Measurements from ENCODE around the gene PGM2L1. TPM values are rescaled to one million over a fixed set of nuclear protein-coding genes. Genes with fewer than 3 reads are reported as not detected.
"Not testable (repeated sequence)": the region's sequence is repeated elsewhere in the genome, so short reads cannot be mapped to it uniquely, and the experiment has no call there.

The PGM2L1 gene
- polyA plus RNA-seq, 3 donors: 3.3 to 3.7 (median 3.6) TPM

DNA sequence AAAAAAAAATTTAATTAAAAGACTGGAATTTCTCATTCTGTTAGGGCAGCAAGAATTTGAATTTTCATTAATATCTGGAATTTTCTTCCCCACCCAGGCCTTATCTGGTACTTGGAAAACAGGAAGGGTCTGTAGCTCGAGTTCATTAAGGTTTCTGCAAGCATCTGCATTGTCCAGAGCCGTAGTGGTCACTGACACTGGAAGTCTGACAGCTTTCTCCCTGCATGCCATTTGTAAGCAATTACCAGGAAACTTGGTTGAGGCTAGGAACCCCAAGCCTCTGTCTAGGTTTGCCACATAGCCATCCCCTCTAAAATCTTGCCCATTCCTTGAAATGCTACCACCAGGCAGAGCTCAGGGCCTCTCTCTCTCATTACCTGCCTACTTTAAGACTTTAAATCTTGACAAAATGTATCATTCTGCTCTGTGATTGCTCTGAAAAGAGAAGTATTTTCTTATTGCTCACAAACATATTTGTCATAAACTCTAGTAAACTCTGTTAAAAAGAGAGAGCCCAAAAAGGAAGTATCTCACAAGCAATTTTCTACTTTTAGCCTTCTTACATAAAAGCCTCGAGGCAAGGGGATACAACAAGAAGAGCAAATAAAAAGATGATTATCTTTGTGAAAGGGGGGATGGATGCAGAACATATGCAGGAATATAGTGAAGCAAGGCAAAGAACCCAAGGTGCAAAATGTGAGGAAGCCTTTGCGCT is 5.5 kb upstream of the PGM2L1 start:
- DNase-seq (ENCODE audit: low read depth in 3 of 3, low spot score in 2 of 3): no peak

DNA sequence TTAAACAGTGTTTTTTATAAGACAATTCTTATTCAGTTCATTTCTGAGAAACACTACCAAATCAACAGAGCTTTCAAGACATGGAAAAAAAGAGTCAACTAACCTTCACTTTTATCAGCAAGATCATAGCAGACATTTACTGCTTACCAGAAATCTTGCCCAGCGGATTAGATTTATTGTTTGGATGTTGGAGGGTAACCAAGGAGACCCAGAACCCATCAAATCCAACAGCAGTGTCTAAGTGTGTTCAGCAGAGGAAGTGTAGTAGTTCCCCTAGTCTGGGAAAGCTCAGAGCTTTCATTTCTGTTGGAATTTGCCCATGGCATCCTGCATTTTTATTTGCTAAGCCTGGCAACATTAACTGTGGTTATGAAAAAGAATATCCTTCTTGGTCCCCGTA is 2.4 kb upstream of the PGM2L1 start:
- no peak for DNase-seq (ENCODE audit: low read depth in 3 of 3, low spot score in 2 of 3)

DNA sequence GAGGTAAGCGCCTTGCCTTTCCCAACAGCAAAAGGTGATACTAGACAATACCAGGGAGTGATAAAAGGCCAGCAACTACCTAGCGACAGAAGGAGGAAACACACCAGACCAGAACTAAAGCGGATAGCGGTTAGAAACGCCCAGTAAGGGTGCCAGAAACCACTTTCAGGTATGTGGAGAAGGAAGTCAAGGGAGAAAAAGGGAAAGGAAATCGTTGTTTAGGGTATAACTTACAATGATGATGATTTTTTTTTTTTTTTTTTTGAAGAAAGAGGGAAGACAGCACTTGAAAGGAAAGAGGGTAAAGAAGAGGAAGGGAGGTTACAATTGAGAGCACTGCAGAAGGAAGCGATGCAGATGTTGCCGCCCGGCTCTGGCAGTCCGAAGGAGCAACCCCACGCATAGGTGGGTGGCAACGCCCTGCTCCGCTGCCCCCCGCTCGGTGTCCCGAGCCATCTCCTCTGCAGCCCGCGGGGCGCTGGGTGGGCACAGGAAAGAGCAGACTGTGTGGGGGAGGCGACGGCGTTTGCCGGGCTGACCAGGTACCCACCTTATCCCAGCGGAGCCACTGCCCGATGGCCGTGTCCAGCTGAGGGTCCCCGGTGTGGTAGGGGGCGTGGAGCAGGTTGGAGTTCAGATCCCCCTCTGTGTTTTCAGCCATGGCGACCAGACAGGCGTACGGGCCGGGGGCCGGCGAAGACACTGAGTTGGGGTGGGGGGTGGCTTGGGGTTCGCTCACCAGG is 561 bp downstream of the PGM2L1 start:
- peak in 1 of 3 donors; percentile 17 for DNase-seq (ENCODE audit: low read depth in 3 of 3, low spot score in 2 of 3)

DNA sequence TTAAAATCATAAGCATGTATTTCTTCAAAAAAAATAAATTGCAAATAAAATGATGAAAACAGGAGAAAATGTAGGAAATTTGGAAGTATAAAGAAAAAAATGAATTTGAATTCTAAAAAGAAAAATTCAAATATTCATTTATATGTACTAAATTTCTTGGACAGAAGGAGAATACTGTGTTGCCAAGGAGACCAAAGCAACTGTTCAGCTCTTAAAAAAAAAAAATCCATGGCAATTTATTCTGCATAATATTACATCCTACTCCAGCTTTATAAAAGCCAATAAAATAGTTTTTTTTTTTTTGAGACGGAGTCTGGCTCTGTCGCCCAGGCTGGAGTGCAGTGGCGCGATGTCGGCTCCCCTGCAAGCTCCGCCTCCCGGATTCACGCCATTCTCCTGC is 6.0 kb downstream of the PGM2L1 start:
- no peak for DNase-seq (ENCODE audit: low read depth in 3 of 3, low spot score in 2 of 3)

DNA sequence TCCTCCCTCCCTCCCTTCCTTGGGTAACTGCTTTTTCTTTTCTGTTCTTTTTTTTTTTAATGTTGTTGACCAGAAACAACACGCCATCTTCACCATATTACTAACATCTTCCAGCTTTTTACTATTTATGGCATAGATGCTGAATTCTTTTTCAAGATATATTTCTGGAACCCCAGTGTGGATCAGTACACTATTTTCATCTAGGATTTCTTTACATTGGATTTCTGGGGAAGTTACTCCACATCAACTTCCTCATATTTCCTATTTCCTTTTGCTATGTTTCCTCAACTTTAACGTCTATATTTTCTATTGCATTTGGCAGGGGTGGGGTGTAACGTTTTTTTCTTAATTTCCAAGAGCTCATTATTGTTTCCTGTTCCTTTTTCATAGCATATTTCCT is 7.0 kb downstream of the PGM2L1 start:
- DNase-seq (ENCODE audit: low read depth in 3 of 3, low spot score in 2 of 3): no peak

DNA sequence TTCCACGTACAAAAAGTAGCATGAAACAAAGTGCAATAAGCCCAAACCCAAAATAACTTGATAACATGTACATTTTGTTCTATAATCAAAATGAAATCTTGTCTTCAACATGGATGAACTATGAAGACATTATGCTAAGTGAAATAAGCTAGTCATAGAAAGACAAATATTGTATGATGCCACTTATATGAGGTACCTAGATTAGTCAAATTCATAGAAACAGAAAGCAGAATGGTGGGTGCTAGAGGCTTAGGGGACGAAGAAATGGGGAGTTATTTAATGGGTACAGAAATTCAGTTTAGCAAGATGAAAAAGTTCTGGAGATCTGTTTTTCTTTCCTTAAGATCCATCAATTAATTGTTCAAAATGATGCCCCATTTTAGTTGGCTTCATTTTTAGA is 7.5 kb downstream of the PGM2L1 start:
- DNase-seq (ENCODE audit: low read depth in 3 of 3, low spot score in 2 of 3): no peak

DNA sequence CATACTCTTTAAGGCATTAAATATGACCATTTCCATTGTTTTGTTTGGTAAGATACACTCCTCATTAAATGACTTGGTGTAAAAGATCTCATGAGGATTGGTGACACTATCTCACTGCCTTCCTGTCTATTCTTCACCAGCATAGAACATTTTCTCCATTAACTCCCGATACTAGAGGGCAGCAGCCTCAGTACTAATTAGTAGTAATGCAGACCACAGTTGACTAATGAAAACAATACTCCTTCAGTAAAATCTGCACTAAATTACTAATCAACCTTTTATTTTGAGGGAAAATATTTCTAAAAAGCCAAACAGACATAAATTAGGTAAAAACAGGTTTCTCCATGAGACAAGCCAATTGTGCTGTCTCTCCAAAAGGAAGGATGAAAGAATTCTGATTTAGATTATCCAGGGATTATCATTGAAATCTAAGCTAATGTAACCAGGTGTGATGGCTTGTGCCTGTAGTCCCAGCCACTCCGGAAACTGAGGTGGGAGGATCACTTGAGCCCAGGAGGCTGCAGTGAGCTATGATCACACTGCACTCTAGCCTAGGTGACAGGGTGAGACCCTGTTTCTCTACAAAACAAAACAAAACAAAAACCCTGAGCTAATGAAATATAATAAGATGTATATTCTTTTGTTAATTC is 9.4 kb downstream of the PGM2L1 start:
- peak in 2 of 3 donors; percentile 36 to 44 for DNase-seq (ENCODE audit: low read depth in 3 of 3, low spot score in 2 of 3)

DNA sequence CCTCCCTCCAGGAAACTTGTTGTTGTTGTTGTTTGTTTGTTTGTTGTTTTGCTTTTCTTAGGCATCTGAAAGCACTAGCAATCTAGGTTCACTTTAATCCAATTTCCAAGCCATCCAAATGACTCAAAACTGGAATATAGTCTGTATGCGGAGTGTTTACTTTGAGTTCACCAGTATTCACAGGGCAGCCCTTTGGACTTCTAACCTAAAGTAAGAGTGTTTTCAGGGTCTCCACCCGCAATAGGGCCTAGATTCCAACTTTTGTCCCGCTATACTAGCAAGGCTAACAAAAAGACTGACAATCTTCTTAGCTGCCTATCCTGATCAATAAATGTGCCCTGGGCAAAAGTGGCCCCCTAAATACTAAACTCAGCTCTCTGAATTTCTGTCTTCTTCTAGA is 13.6 kb downstream of the PGM2L1 start:
- DNase-seq (ENCODE audit: low read depth in 3 of 3, low spot score in 2 of 3): no peak

DNA sequence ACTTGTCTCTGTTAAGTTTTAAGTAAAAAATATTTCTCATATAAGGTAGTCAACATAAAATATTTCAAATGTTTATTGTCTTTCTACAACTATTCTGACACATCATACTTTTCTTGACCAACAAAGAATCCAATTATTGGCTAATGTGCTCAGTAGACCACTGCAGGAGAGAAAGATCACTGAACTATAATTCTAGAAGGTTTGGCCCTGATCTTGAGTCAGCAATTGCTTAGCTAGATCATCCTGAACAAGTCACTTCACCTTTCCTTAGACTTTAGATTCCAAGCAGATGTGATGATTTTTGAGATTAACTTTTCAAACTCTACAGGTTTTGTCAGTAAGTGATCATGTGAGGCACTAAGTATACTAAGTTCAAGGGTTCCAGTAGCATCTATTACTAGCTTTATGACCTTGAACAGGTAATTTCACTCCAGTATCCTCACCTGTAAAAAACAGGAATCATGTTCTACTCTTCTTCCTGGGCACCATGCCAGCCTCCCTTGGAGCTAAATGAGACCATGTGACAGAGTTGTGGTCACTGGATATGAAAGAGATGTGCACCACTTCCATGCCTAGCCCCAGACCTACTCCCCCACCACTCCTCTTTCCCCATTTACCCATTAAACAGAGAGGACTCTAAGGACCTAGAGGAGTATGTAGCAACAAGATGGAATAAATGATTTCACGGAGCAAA is 17.3 kb downstream of the PGM2L1 start:
- no peak for DNase-seq (ENCODE audit: low read depth in 3 of 3, low spot score in 2 of 3)

DNA sequence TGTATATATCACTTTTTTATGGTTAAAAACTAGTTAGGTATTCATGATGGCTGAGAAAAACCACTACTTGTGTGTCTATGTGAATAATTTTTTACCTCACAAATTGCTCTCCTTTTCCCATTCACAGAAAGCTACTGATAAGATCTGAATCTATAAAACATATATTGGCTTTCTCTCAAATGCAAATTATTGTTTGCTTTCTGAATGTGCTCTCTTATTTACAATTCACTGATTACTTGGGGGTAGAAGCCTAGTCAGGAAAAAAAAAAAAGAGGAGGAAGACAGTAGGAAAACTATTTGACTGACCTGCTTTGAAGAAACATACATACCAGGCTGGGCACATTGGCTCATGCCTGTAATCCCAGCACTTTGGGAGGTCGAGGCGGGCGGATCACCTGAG is 20.5 kb downstream of the PGM2L1 start:
- no peak for DNase-seq (ENCODE audit: low read depth in 3 of 3, low spot score in 2 of 3)

DNA sequence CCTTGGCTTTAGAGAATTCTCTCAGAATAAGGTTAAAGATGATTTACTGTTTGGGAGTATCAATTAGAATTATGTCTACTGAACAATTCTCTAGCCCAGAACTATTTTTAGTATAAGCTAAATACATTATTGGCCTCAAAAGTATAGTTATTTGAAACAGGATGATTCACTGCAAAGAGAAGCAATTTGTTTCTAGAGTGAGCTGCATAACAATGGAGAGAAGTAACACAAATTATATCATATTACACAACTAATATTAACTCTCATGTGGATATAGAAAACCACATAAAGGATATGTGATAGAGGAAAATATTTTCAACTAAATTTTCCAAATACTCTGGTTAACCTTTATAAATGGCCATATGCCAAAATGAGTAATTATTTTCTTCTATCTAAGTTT is 24.9 kb downstream of the PGM2L1 start:
- no peak for DNase-seq (ENCODE audit: low read depth in 3 of 3, low spot score in 2 of 3)

DNA sequence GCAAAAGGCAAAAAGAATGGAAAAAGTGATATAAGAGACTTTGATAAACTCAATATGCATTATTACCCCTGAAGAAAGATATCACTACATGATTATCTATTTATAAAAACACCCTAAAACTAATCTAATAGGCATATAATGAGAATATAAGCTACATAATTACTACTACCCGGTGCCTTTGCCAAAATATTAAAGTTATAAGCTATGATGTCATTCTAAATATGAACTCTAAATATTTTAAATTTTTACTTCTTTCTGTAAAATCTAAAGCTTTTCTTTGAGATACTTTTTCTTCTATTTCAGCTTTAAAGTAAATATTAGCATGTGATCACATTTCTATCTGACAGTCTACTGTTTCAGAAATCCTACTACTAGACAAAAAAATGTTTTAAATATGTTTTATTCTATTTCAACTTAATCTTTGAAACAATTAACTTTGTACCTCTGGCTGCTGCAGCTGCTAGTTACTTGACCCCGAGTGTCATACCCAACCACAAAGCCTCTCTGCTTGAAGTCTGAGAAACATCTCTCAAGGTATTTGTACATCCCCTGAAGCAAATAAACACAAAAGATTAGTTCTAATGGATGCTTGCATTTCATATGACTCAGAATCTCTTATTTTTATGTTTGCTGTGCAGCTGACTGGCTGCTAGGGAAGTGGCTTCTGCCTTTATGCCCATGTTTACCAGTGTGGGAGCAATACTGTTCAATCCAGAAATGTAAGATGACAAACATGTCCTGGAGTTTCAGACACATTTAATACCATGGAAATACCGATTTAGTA is 26.8 kb downstream of the PGM2L1 start:
- no peak for DNase-seq (ENCODE audit: low read depth in 3 of 3, low spot score in 2 of 3)

DNA sequence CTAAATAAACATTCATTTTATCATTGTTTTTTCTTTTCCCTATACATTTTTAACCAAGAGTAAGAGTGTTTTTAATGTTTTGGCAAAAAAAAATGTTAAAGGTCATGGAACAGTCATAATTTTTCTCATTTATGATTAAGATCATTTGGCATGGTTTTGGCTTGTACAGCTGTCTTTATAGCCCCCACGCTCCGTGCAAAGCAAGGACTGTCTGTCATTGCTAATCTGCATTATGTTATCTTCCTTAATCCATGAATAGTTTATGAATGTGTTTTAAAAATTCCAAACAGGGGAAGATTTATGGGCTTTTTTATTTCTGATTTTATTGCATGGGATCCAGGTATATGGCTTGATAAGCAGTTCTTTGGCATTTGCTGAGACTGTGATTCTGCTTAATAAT is 28.1 kb downstream of the PGM2L1 start:
- DNase-seq (ENCODE audit: low read depth in 3 of 3, low spot score in 2 of 3): no peak

DNA sequence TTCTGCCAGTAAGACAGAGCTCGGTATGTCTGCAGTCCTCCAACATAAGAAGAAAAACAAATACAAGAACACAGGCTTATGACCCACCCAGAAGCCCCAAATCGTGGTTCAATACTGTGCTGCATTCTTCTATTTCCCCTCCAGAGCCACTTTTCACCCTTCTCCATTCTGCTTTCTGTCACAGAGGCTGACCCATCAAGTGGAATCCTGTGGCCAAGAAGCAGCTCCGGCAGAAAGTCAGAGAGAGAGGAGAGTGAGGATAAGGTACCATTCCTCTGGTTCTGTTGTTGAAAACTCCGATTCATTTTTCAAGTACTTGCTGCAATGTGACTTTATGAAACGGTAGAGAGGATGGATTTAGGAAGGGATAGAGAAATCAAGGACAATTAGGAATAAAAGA is 30.4 kb downstream of the PGM2L1 start:
- DNase-seq (ENCODE audit: low read depth in 3 of 3, low spot score in 2 of 3): no peak

DNA sequence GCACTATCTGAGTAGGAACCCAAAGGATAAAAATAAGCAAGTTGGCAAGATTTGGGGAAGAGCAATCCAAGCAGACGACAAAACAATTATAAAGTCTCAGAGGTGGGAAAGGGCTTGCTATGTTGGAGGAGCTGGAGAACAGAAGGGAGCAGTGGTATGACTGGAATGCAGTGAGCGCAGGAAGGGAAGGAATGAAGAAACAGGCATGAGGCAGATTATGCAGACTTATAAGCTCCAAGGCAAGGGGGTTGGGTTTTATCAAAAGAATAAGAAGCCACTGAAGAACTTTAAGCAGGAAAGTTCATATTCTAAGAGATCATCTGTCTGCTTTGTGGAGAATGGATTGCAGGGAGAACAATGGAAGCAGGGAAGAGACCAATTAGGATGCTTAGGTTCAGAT is 31.7 kb downstream of the PGM2L1 start:
- DNase-seq (ENCODE audit: low read depth in 3 of 3, low spot score in 2 of 3): no peak

DNA sequence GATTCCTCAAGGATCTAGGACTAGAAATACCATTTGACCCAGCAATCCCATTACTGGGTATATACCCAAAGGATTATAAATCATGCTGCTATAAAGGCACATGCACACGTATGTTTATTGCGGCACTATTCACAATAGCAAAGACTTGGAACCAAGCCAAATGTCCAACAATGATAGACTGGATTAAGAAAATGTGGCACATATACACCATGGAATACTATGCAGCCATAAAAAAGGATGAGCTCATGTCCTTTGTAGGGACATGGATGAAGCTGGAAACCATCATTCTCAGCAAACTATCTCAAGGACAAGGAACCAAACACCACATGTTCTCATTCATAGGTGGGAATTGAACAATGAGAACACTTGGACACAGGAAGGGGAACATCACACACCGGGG is 32.4 kb downstream of the PGM2L1 start:
- DNase-seq (ENCODE audit: low read depth in 3 of 3, low spot score in 2 of 3): not testable (repeated sequence)

DNA sequence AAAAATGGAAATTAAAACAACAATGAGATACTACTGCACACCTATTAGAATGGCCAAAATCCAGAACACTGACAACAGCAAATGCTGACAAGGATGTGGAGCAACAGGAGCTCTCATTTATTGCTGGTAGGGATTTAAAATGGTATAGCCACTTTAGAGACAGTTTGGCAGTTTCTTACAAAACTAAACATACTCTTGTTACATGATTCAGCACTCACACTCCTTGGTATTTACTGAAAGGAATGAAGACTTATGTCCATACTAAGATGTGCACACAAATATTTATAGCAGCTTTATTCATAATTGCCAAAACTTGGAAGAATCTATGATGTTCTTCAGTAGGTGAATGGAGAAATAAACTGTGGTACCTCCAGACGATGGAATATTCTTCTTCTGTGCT is 40.8 kb downstream of the PGM2L1 start:
- DNase-seq (ENCODE audit: low read depth in 3 of 3, low spot score in 2 of 3): no peak

DNA sequence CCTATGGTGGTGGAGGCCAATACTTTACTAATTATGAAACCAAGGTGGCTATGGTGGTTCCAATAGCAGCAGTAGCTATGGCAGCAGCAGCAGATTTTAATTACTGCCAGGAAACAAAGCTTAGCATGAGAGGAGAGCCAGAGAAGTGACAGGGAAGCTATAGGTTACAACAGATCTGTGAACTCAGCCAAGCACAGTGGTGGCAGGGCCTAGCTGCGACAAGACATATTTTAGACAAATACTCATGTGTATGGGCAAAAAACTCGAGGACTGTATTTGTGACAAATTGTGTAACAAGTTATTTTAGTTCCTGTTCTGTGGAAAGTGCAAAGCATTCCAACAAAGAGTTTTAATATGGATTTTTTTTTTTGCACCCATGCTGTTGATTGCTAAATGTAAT is 42.6 kb downstream of the PGM2L1 start:
- DNase-seq (ENCODE audit: low read depth in 3 of 3, low spot score in 2 of 3): no peak

DNA sequence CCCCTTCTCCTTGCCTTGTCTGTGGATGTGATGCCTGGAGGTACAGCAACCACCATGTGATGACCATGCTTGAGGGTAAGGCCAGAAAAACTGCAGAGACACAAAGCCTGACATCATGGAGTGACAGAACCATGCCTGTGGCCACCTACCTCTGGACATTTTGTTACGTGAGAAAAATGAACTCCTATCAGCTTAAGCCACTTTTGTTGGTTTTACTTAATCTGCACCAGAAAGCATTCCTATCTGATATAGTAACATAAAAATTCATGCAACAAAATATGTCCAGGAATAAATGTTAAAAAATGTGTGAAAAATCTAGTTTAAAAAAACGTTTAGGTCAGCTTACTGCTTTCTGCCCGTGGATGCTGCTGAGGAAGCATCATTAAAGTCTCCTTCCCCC is 44.2 kb downstream of the PGM2L1 start:
- no peak for DNase-seq (ENCODE audit: low read depth in 3 of 3, low spot score in 2 of 3)

DNA sequence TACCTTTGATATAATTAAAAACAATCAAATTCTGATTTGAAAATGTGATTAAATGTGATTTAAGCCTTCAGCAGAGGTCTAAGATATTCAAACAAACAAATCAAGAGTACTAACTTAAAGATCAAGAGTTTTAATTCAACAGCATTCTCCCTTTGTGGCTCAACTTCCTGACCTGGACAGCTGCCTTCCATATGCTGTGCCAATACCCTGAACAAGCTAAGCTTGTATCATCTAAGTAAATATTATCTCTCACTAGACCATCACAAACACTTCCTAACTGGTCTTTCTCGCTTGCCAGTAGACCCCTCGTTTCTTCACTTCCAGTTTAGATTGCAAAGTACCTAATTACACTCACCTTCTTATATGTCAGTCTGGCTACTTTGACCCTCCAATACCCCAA is 50.9 kb downstream of the PGM2L1 start:
- no peak for DNase-seq (ENCODE audit: low read depth in 3 of 3, low spot score in 2 of 3)

DNA sequence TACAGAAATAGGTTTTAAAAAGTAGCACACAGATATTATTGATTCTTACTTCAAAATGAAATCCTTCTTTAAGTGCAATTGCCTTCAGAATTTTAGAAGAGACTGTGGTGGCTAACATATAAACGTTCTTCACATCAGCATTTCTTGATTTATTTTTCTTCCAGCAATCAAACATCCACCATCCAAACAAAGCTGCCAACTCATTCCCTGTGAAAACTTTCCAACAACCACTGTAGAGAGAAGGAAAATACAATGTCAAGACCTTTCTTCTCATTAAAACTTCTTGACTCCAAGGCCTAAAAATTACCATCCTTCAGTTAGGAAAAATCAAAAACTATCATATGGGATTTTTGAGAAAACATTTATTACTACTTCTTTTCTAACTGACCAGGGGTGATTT is 52.8 kb downstream of the PGM2L1 start:
- no peak for DNase-seq (ENCODE audit: low read depth in 3 of 3, low spot score in 2 of 3)
